Stimulated activated CD8-positive, alpha-beta memory T cell treated with anti-CD3 and anti-CD28 coated beads, Interleukin-7, amount 100 ng/mL, for 4 hours (primary cell): ENCODE measurements around the gene LTBP3.
A peak's percentile ranks its signal among the peaks of the same experiment; 100 is the strongest.

Source experiments
- DNase-seq, 2 donors: peaks; one replicate each; pipeline ENCODE4 v3.0.0-alpha.2; 2020; ENCODE audit warnings: low read depth in 2 of 2

LTBP3 gene

DNA sequence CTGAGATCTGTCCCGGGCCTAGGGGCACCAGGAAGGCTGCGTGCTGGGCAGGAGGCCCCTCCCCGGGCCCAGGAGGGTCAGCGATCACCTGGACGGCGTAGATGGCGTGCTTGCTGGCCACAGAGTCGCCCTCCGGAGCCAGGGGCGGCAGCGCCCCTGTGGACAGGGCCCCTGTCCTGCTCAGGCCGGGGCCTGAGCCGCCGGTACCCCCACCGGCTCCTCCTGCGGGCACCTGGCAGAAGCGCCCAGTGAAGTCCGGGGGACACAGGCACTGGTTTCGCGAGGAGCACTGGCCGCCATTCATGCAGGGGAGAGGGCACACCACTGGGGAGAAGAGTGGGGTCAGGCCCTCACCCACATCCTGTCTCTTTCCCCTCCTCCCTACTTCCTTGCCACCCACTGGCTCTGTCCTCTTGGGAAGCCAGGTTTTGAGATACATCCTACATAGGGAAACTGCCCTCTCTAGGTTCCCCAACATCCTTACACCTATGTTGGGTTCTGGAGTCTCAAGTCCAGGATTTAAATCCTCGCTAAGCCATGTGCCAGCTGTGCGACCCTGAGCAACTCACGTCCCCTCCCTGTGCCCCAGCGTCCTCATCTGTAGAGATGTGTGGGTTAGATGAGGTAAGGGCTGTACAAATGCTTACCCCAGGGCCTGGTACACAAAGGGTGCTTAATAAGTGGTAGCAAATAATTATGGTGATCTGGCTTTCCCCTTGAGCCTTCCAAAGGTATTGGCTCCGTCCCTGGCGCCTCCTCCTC is 3.9 kb downstream of the LTBP3 start:
- no peak for DNase-seq

DNA sequence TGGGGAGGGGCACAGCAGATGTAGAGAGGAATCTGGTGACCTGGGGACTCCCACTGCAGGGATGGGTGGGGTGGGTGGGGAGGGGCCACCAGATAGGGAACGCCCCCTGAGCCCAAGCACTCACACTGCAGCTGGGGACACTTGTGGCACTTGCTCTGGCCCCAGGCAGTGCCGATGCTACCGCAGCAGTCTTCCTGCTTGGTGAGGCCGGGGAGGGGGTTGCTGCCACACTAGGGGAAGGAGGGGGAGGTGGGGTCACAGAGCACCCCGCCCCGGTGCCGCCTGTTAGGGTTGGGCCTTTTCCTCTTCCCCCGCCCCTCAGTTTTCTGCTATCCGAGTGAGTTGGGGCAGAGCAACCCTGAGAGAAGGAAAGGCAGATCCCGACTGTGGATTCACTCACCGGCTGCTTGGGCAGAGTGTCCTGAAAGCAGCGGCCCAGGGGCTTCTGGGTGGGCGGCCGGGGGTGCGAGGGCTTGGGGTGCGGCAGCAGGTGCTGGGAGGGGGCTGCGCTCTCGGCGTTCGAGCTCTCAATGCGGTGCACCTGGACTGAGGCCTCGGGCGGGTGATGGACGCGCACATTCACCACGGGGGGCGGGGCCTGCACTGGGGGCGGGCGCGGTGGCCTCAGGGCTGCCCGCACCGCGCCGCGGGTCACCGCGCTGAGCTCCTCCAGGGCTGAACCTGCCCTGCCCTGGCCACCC is 4.7 kb downstream of the LTBP3 start:
- no peak for DNase-seq

DNA sequence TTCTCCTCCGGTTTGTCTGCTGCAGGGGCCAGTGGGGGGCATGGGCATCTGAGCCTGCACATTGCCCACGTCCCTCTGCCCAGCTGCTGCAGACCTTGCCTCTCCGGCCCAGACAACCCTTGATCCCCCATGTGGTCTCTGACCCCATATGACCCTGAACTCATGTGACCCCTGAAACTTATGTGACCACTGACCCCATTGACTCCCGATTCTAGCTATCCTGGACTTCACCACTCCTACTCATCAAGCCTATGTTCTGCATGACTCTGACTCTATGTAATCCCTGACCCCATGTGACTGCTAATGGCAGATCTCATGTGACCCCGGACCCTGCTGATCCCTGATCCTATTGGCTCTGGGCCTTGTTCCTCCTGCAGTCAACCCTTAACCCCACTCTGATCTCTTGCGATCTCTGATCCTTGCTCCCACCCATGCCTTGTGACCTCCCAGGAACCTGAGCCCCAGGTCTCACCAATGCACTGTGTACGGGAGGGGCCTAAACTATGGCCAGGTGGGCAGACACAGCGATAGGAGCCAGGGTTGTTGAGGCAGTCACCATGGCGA is 5.7 kb downstream of the LTBP3 start:
- DNase-seq: no peak

DNA sequence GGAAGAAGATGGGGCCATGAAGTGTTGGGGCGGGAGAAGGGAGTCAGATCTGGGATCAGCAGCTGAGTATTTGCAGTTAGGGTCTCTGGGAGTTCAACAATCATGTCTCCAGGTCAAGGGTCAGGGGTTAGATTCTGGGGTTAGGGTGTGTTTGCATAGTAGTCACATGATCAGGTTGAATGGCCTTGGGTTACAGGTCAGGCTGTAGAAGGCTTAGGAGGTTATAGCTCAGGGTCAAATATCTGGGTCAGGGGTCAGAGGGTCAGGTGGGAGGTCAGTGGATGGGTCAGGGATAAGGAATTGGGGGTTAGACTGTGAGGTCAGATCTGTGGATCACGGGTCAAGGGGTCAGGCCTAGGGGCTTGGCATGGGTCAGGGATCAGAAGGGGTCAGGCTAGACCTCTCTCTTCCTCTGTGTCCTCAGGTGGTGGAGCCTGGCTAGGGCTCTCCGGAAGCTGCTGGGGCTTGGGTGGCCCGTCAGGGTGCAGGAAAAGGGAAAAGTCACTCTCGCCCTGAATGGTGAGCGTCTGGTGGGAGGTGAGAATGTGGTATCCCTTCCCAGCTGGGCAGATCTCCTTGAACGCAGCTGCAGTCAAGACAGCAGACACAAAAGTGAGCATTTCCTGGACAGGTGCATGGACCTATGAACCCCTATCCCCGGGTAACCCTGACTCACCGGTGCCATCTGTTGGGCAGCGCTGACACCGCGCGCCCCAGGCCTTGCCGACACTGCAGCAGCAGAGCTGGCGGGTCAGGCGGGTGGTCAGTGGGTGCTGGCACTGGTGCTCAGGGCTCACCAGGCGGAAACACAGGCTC is 6.4 kb downstream of the LTBP3 start:
- DNase-seq: peak in 1 of 2 donors; percentile 48

DNA sequence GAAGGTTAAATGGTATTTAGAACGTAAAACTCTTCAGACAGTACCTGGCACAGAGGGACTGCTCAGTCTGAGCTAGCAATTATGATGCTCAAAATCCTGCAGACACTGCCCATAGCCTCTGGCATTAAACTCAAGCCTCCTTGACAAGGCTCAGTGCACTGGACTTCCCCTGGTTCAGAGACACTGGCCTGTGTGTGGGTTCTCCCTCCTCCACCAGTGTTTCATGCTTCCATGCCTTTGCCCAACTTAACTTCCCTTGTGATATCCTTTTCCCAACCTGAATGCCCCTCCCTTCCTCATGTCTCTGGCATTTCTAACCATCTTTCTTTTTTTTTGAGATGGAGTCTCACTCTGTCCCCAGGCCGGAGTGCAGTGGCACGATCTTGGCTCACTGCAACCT is 9.1 kb downstream of the LTBP3 start:
- no peak for DNase-seq

DNA sequence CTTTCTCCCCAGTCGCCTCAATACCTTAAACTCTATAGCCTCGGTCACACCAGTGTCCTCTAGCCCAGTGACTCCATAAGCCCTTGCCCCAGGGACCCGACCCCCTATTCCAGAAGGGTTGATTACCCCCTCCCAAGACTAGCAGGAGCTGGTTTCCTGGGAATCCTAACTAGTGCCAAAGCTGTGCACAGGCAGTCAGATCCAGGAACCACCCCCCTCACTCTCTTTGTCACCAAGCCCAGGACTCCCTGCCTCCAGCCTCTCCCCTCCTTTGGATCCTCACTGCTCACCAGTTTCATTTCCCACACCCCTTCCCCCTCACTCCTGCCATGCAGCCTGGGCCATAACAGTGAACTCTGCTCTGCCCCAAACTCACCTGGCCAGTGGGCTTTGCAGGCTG is 9.8 kb downstream of the LTBP3 start:
- no peak for DNase-seq

DNA sequence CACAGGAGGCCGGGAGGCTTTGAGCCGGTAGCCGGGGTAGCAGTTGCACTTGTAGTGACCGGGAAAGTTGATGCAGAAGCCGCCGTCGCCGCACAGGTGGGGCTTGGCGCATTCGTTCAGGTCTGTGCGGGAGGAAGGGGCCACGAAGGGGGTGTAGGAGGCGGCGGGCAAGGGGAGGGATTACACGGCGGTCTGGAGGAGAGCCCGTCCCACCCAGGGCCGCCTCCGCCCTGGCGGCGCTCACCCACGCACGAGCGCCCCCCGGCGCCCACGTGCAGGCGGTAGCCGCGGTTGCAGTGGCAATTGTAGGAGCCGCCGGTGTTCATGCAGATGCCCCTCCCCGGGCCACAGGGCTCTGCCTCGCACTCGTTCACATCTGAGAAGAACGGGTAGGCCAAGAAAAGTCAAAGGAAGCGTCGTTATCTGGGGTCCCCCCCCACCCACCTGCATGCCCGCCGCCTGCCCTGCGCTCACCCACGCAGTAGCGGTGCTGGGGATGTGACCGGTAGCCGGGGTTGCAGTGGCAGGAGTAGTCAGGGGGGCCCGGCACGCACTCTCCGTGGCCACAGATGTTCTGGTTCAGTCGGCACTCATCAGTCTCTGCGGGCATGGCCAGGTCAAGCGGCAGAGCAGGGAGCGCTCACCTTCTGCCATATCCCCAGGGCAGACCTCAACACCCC is 10.6 kb downstream of the LTBP3 start:
- peak in 1 of 2 donors; percentile 43 for DNase-seq

DNA sequence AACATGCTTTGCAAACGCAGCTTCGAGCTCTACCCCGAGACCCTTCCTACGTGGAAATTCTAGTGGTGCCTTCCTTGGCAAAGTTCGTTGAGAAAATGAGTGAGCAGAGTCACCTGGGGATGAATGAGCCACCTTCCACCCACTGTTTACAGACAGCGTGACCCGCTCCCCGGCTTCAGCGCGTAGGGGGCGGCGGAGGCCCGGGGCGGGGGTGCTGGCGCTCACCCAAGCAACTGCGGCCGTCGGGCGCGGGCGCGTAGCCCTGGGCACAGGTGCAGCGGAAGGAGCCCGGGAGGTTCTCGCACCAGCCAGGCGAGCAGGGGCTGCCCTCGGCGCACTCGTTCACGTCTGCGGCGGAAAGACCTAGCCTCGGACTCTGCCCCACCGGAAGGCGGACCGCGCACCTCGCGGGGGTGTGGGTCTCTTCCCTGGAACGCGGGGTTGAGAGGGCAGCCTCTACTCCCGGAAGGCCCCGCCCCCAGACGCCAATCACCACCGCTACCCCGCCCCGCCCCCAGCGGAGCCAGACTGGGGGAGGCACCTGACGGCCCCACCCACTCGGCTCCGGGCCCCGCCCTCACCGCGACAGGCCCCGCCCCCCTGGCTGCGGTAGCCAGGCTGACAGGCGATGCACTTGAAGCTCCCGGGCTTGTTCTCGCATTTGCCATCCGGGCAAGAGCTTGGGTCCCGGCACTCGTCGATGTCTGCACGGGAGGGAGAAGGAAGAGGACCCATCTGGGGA is 11.8 kb downstream of the LTBP3 start:
- peak; percentile 95 to 97 for DNase-seq

DNA sequence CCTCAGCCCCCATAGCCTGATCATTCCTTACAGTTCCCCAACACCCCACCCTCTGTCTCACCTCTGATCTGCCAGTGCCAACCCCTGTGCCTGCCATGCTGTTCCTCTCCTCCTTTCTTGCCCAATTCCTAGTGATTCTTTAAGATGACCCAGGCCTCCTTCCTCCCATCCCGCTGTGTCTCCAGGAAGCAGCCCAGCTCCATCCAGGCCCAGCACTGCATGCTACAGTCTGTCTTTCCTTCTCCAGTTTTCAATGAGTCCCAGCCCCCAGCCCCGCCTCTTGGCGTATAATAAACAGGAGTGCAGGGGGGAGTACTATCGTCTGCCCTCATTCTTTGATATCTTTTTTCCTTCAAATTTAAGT is 12.3 kb downstream of the LTBP3 start:
- no peak for DNase-seq

DNA sequence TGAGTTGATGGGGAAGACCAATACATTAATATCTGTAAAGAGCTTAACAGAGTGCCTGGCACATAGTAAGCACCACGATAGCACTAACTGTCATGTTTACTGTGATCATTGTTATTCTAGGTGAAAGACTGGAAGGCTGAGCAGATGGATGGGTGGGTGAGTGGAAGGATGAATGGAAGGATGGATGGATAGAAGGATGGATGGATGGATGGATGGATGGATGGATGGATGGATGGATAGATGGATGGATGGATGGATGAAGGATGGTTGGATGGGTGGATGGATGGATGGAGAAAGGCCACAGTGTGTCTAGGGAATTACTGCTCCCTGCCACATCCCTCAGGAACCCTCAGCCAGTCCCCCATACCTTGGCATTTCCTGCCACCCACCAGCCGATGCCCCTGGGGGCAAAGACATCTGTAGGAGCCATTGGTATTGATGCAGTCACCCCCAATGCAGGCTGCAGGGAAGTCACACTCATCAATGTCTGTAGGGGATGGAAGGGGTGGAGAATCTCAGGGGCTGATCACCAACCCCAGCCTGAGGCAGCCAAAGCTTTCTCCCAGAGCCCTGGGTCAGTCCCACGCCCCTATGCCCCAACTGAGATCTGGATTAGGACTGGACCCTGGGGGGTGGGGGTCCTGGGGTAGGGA is 15.3 kb downstream of the LTBP3 start:
- no peak for DNase-seq

DNA sequence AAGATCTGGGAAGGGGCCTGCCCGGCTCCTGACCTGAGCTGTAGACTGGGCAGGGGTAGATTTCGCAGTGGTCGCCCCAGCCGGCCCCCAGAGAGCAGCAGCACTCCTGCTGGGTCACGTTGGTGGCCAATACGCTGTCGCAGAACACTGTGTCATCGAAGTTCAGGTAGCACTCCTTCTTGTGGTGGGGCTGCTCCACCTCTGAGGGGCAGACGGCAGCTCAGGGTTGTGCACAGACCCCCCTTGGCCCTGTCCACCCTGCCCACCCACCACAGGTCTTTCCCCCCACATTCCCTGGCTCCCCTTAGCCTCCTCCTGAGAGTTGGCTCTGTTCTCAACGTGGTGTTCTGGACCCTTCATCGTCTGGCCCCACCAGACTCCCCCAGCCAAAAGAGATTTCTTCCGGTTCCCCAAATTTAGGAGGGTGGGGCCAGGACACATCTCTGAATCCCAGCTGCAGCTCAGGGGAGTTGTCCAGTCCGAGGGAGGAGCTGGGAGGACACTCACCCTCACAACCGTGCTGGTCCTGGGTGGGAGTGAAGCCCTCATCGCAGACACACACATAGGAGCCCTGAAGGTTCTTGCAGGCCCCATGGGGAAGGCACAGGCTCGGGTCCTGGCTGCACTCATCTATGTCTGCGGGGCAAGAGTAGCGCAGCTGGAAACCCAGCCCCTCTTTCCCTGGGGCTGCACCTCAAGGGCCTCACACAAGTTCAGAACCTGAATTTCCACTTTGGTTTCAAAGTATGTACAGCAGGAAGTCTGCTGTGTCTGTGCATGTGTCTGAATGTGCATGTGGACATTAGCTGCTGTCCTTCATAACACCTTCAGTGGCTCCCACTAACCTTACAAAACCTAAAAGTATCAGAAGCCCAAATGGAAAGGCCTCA is 16.8 kb downstream of the LTBP3 start:
- no peak for DNase-seq

DNA sequence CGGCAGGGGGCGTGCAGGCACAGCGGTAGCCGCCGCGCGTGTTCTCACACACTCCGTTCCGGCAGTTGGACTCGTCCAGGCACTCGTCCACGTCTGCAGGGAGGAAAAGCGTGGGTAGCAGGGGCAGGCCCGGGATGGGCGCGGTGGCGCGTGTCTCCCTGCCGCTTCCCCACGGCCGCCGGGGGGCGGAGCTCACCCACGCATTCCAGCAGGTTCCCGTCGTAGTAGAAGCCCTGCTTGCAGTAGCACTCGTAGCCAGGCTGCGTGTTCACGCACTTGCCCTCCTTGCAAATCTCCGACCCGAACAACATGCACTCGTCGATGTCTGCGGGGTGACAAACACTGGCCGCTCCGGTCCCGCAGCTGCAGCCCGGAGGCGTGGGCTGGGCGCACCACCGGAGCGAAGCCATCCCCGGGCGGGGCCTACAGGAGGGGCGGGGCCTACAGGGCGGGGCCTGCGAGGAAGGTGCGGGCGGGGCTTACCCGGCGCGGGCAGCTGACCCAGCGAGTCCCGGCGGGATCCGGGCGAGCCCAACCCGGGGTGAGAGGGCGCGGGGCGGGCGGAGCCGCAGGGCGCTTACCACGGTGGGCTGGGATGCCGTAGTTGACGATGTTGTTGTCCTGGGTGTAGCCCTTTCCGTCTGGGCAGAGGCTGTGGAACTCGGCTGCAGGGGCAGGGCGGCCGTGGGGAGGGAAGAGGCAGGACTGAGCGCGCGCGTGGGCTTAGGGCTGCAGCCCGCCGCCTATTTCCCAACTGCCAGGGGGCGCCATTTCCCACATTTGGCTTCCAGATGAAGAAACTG is 17.7 kb downstream of the LTBP3 start:
- DNase-seq: peak; percentile 69 to 78

DNA sequence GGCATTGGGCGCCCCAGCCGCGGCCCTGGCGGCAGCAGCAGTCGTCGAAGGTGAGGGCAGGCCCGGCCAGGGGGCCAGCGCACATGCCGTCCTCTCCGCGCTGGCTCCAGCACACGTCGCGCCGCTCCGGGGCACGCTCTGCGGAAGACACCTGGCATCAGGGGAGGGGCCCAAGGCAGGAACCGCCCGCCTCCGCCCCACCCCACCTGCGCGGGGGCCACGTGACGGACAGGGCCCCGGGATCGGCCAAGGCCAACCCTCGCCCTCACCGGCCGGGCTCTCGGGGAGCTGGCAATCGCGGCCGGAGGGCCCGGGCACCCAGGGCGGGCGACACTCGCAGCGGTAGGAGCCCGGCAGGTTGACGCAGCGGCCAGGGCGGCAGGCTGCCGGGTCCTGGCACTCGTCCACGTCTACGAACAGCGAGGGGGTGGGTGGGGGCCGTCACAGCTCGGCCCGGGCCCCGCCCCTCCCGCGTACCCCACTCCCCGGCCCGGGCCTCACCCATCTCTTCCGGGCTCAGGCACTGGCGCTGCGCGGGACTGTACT is 18.3 kb downstream of the LTBP3 start:
- DNase-seq: no peak

DNA sequence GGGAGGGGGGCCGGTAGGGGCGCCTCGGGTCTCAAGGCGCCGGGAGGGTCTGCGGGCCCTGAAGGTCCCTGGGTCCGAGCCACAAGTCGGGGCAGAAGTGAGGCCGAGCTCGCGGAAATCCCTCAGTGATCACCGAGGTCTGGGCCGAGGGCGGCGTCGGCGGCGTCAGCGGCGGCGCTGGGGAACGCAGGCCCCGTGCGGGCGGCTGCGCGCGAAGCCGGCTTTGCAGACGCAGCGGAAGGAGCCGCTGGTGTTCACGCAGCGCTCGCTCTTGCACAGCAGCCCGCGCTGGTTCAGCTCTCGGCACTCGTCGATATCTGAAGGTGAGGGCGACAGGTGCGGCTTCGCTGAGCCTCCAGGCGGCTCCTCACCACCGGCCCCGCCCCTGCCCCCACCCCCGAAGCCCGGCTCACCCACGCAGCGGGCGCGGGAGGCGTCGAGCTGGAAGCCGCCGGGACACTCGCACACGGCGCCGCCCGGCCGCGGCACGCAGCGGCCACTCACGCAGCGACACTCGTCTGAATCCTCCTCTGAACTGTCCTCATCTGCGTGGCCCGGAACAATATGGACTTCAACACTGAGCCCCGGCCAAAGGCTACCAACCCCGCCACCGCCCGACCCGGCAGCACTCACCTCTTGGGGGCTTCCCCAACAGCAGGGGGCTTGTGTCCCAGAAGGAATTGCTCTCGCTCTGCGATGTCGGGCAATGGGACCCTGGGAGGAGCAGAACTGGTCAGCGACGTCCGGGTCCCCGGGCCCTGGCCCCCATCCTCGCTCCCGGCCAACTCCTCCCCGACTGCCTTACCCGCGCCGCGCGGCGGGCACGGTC is 19.0 kb downstream of the LTBP3 start:
- DNase-seq: no peak

DNA sequence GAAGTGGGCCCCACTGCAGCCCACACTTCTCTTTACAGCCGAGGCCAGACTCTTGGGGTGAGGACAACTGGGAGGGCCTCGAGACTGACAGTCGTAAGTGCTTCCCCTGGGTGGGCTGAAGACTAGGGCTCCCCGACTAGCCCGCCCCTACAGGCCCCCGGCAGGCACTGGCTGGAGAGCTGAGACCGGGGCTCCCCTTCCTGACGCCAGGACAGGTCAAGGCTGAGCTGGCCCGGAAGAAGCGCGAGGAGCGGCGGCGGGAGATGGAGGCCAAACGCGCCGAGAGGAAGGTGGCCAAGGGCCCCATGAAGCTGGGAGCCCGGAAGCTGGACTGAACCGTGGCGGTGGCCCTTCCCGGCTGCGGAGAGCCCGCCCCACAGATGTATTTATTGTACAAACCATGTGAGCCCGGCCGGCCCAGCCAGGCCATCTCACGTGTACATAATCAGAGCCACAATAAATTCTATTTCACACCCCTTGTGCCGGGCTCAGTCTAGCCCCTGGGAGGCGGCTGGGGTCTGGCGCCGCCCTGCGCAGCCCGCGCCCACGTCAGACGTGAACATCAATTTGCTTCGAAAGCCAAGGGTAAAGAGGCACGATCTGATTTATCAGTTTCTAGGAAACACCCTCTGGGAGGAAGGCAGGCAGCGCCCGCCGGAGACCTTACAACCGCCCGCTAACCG is 19.8 kb downstream of the LTBP3 start:
- no peak for DNase-seq

DNA sequence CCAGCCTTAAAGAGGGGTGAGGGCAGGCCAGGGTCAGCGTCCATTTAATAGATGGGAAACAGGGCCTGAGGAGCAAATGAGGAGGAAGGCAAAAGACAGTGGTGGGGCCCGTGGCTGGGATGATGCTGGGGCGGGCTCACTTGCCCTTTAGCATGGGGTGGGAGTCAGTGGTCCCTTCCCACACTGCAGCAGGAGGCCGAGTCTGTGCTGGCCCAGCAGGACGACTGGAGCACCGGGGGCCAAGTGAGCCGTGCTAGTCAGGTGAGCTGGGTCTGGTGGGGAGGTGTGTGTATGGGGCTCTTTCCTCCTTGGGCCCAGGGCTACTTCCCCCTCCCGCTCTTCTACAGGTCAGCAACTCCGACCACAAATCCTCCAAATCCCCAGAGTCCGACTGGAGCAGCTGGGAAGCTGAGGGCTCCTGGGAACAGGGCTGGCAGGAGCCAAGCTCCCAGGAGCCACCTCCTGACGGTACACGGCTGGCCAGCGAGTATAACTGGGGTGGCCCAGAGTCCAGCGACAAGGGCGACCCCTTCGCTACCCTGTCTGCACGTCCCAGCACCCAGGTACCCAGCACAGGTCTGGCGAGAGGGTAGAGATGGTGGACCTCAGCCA is 20.4 kb downstream of the LTBP3 start:
- no peak for DNase-seq

DNA sequence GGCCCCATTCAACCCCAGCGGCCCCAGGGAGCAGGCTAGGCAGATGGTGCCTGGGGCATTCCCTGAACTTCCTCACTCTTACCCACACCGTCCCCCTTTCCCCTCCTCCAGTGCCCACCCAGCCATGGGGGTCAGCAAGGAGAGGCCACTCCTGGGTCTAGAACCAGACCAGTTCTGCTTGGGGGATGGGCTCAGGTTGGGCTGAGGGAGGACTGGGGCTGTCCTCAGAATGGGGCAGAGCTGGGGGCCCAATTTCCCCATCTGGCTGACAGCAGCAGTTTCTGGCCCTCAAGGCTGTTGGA is 20.9 kb downstream of the LTBP3 start:
- DNase-seq: no peak
